Measurements from ENCODE around the gene FANCE.
"Not testable (repeated sequence)": the region's sequence is repeated elsewhere in the genome, so short reads cannot be mapped to it uniquely, and the experiment has no call there.

FANCE gene

DNA sequence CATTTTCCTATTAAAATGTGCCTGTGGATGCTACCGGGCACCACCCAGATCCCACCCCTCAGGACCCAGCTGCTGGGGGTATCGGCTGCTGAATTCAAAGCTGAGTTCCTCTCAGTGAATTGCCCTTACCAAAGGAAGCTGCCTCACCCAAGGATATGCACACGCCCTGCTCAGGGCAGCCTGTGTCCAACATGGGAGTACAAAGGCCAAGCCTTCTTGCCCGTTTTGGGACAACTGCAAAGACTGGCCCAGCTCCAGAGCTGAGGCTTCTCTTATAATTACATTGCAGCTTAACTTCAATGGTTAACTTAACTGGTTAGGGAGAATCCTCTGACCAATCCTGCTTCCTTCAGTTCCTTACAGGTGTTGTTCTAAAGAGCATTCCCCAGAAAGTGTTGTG is 19.8 kb upstream of the FANCE start:
- H3K4me1 ChIP-seq (ENCODE audit: control insufficient read depth, insufficient read depth, low read length), result peaks cover 4% of the 10 kb centered on the region
- H3K27me3 ChIP-seq (ENCODE audit: control insufficient read depth, insufficient read depth, low read length), result no peaks in the 10 kb centered on the region
- no peak overlapping the region for H3K4me3 ChIP-seq (ENCODE audit: low read depth, low read length)
- no peaks in the 10 kb centered on the region for H3K36me3 ChIP-seq (ENCODE audit: control insufficient read depth, insufficient read depth, low read length)
- peaks cover 10% of the 10 kb centered on the region for H3K9me3 ChIP-seq (ENCODE audit: control insufficient read depth, insufficient read depth, low read length)
- H3K27ac ChIP-seq (ENCODE audit: low read depth, low read length), result no peak overlapping the region
- no peak overlapping the region for H3K9ac ChIP-seq (ENCODE audit: low read depth, low read length)

DNA sequence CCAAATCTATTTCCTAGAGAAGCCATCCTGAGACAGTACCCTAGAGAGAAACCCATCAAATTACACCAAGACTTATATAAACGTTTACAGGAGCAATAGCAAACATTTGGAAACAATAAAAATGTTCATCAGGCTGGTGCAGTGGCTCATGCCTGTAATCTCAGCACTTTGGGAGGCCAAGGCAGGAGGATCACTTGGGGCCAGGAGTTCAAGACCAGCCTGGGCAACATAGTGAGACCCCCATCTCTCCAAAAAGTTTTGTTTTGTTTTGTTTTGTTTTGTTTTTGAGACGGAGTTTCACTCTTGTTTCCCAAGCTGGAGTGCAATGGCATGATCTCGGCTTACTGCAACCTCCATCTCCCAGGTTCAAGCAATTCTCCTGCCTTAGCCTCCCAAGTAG is 19.4 kb upstream of the FANCE start:
- not testable (repeated sequence) for H3K9ac ChIP-seq (ENCODE audit: low read depth, low read length); H3K36me3 ChIP-seq (ENCODE audit: control insufficient read depth, insufficient read depth, low read length); H3K4me1 ChIP-seq (ENCODE audit: control insufficient read depth, insufficient read depth, low read length); H3K4me3 ChIP-seq (ENCODE audit: low read depth, low read length); H3K27me3 ChIP-seq (ENCODE audit: control insufficient read depth, insufficient read depth, low read length); H3K27ac ChIP-seq (ENCODE audit: low read depth, low read length)
- peaks cover 10% of the 10 kb centered on the region for H3K9me3 ChIP-seq (ENCODE audit: control insufficient read depth, insufficient read depth, low read length)

DNA sequence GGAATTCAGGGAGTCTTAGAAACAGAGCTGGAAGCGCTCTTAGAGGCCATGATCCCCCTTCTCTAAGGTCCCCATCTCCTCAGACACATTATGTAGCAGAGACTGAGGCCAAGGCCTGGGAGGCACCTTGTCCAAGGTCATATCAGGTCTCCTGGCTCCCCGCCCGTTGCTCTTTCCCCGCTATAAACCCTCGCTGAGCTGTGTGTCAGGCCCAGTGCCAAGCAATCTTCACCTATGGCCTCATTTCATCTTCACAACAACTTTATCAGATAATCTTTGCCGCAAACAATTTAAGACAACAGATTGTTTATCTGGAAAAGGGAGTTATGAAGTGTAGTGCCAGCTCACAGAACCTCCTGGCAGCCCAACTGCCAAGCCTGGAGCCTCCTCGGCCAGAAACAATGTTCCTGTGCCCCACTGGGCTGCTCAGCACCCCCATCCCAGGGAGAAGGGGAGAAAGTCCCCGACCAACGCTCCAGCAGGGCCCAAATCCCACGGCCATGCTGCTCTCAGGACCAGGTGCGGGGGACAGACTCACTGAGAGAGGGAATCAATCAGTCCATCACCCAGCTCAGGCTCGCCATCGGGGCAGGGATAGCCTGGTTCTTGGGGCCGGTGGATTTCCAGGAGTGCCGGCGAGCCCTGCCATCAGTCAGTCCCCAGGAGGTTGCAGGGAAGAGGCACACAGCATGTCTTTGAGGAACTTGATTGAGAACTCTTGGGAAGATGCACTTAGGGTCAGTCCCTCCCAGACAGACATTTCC is 16.9 kb upstream of the FANCE start:
- Histone ChIP-seq H3K4me1 (ENCODE audit: control insufficient read depth, insufficient read depth, low read length) (no peaks in the 10 kb centered on the region), H3K4me3 (ENCODE audit: low read depth, low read length) (no peak overlapping the region), H3K27me3 (ENCODE audit: control insufficient read depth, insufficient read depth, low read length) (no peaks in the 10 kb centered on the region), H3K9me3 (ENCODE audit: control insufficient read depth, insufficient read depth, low read length) (no peaks in the 10 kb centered on the region), H3K36me3 (ENCODE audit: control insufficient read depth, insufficient read depth, low read length) (no peaks in the 10 kb centered on the region), H3K27ac (ENCODE audit: low read depth, low read length) (no peak overlapping the region), H3K9ac (ENCODE audit: low read depth, low read length) (no peak overlapping the region)

DNA sequence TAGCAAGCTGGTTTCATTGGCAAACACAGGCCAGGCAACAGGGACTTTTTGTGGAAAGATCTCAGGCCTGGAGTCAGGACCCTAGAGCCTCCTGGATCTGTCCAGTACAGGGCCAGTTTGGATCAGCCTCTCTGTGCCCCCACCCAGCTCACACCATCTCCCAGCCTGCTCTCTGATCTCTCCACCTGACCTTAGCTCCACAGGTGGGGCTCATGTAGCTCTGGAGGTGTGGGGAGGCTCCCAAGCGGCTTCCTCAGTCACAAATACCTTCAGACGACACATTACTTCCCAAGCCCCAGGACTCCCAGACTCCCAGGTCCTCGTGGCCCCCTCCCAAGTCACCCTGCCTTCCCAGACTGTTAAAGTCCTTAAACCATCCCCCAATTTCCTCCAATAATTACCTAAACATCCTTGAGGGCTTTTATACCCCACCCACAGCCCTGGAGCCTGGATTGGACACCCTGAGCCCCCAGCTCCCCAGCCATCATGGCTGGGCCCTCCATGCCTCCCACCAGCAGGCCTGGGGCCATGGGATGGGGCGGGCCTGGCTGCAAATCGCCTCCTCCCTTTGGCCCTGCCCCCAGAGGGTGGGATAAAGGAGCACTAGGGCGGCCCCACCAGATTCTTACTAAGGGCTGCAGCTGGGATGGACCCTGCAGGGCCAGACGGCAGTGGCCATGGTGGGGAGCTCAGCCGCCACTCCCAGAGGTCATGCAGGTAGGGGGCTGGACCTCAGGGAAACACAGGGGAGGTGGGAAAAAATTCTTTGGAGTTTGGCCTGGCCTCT is 15.9 kb upstream of the FANCE start:
- H3K27ac ChIP-seq (ENCODE audit: low read depth, low read length), result no peak overlapping the region
- H3K4me3 ChIP-seq (ENCODE audit: low read depth, low read length), result no peak overlapping the region
- H3K27me3 ChIP-seq (ENCODE audit: control insufficient read depth, insufficient read depth, low read length), result no peaks in the 10 kb centered on the region
- H3K36me3 ChIP-seq (ENCODE audit: control insufficient read depth, insufficient read depth, low read length), result no peaks in the 10 kb centered on the region
- H3K9me3 ChIP-seq (ENCODE audit: control insufficient read depth, insufficient read depth, low read length), result no peaks in the 10 kb centered on the region
- no peaks in the 10 kb centered on the region for H3K4me1 ChIP-seq (ENCODE audit: control insufficient read depth, insufficient read depth, low read length)
- H3K9ac ChIP-seq (ENCODE audit: low read depth, low read length), result no peak overlapping the region

DNA sequence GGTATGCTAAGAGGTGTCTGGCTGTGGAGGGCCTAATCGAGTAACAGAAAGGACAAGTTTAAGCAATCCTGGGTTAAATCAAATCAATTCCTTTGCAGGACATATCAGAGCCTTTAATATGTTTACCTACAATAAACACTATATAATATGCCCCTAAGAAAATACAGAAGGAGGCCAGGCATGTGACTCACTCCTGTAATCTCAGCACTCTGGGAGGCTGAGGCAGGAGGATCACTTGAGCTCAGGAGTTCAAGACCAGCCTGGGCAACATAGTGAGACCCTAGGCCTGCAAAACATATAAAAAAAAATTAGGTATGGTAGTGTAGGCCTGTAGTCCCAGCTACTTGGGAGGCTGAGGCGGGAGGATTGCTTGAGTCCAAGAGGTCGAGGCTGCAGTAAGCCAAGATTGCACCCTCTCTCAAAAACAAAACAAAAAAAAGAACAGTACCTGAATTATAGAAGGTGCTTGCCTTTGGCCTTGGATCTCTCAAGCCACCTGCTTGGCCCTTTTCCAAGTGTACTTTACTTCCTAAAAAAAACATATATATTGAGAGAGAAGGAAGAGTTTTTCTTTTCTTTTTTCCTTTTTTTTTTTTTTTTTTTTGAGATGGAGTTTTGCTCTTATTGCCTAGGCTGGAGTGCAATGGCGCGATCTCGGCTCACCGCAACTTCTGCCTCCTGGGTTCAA is 13.6 kb upstream of the FANCE start:
- not testable (repeated sequence) for H3K4me3 ChIP-seq (ENCODE audit: low read depth, low read length); H3K9ac ChIP-seq (ENCODE audit: low read depth, low read length); H3K27ac ChIP-seq (ENCODE audit: low read depth, low read length); H3K27me3 ChIP-seq (ENCODE audit: control insufficient read depth, insufficient read depth, low read length); H3K36me3 ChIP-seq (ENCODE audit: control insufficient read depth, insufficient read depth, low read length); H3K4me1 ChIP-seq (ENCODE audit: control insufficient read depth, insufficient read depth, low read length); H3K9me3 ChIP-seq (ENCODE audit: control insufficient read depth, insufficient read depth, low read length)

DNA sequence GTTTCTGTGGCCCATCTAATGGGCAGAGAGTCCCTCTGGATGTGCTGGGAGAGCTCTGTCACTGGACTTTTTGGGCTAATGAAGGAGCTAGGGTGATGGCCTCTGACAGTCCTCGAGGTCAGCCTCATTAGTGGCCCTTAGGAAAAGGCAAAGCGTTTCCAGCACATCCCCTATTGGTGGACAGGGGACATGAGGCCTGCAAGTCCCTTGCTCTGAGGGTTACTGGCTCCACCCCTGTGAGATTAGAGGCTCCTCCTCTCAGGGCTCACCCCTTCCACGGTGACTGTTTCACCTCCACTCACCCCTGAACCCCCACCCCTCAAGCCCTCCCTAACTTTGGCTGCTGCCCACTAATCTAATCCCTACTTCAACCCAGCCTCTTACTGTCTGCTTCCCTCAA is 12.8 kb upstream of the FANCE start:
- Histone ChIP-seq H3K9me3 (ENCODE audit: control insufficient read depth, insufficient read depth, low read length) (no peaks in the 10 kb centered on the region), H3K36me3 (ENCODE audit: control insufficient read depth, insufficient read depth, low read length) (no peaks in the 10 kb centered on the region), H3K27ac (ENCODE audit: low read depth, low read length) (no peak overlapping the region), H3K9ac (ENCODE audit: low read depth, low read length) (no peak overlapping the region), H3K4me3 (ENCODE audit: low read depth, low read length) (no peak overlapping the region), H3K27me3 (ENCODE audit: control insufficient read depth, insufficient read depth, low read length) (no peaks in the 10 kb centered on the region), H3K4me1 (ENCODE audit: control insufficient read depth, insufficient read depth, low read length) (no peaks in the 10 kb centered on the region)

DNA sequence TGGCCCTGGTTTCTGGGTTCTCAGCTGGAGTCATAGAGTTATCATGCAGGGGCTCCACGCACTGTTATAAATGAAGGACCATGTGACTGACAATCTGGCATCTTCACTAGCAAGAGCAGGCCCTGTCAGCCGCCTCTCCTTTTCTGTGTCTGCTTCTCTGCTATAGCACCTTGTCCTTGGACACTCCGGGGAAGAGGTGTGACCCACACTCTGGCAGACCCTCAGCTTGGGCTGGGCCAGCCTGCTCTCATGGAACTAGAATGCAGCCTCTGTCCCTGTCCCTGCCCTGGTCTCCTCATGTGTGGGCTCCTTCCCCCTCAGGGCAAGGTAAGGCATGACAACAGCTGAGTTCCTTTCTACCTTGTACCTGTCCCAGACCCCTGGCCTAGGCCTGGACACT is 10.9 kb upstream of the FANCE start:
- no peak overlapping the region for H3K4me3 ChIP-seq (ENCODE audit: low read depth, low read length)
- no peaks in the 10 kb centered on the region for H3K36me3 ChIP-seq (ENCODE audit: control insufficient read depth, insufficient read depth, low read length)
- no peak overlapping the region for H3K9ac ChIP-seq (ENCODE audit: low read depth, low read length)
- H3K4me1 ChIP-seq (ENCODE audit: control insufficient read depth, insufficient read depth, low read length), result no peaks in the 10 kb centered on the region
- H3K27ac ChIP-seq (ENCODE audit: low read depth, low read length), result no peak overlapping the region
- H3K9me3 ChIP-seq (ENCODE audit: control insufficient read depth, insufficient read depth, low read length), result no peaks in the 10 kb centered on the region
- no peaks in the 10 kb centered on the region for H3K27me3 ChIP-seq (ENCODE audit: control insufficient read depth, insufficient read depth, low read length)

DNA sequence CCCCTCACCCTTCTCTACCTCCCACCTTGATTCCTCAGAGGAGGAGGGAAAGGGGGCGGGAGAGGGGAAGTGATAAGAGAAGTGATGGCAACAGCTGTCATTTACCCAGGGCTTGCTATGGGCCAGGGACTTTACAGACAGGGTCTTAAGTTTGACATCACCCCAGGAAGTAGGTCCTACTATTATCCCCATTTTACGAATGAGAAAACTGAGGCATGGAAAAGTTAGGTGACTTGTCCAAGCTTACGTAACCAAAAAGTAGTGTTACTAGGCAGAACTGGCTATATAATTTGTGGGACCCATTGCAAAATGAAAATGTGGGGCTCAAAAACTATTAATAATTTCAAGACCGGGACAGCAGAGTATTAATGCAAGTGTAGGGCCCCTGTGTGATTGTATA is 10.5 kb upstream of the FANCE start:
- Histone ChIP-seq H3K9ac (ENCODE audit: low read depth, low read length) (no peak overlapping the region), H3K27ac (ENCODE audit: low read depth, low read length) (no peak overlapping the region), H3K4me1 (ENCODE audit: control insufficient read depth, insufficient read depth, low read length) (no peaks in the 10 kb centered on the region), H3K36me3 (ENCODE audit: control insufficient read depth, insufficient read depth, low read length) (no peaks in the 10 kb centered on the region), H3K4me3 (ENCODE audit: low read depth, low read length) (no peak overlapping the region), H3K27me3 (ENCODE audit: control insufficient read depth, insufficient read depth, low read length) (no peaks in the 10 kb centered on the region), H3K9me3 (ENCODE audit: control insufficient read depth, insufficient read depth, low read length) (no peaks in the 10 kb centered on the region)

DNA sequence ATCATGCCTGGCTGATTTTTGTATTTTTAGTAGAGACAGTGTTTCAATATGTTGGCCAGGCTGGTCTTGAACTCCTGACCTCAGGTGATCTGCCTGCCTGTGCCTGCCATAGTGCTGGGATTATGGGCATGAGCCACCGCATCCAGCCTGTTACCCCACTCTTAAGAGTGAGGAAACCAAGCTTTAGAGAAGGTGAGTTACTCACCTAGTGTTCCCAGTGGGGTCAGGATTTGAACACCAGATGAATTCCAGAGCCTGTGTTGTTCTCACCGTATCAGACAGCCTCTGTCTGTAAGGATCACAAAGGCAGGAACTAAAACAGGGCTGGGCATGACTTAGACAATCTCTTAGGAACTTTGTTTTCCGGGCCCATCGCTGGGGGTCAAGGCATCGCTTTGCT is 9.4 kb upstream of the FANCE start:
- H3K9ac ChIP-seq (ENCODE audit: low read depth, low read length), result no peak overlapping the region
- no peak overlapping the region for H3K4me3 ChIP-seq (ENCODE audit: low read depth, low read length)
- H3K27me3 ChIP-seq (ENCODE audit: control insufficient read depth, insufficient read depth, low read length), result no peaks in the 10 kb centered on the region
- no peaks in the 10 kb centered on the region for H3K36me3 ChIP-seq (ENCODE audit: control insufficient read depth, insufficient read depth, low read length)
- no peaks in the 10 kb centered on the region for H3K9me3 ChIP-seq (ENCODE audit: control insufficient read depth, insufficient read depth, low read length)
- no peak overlapping the region for H3K27ac ChIP-seq (ENCODE audit: low read depth, low read length)
- H3K4me1 ChIP-seq (ENCODE audit: control insufficient read depth, insufficient read depth, low read length), result no peaks in the 10 kb centered on the region

DNA sequence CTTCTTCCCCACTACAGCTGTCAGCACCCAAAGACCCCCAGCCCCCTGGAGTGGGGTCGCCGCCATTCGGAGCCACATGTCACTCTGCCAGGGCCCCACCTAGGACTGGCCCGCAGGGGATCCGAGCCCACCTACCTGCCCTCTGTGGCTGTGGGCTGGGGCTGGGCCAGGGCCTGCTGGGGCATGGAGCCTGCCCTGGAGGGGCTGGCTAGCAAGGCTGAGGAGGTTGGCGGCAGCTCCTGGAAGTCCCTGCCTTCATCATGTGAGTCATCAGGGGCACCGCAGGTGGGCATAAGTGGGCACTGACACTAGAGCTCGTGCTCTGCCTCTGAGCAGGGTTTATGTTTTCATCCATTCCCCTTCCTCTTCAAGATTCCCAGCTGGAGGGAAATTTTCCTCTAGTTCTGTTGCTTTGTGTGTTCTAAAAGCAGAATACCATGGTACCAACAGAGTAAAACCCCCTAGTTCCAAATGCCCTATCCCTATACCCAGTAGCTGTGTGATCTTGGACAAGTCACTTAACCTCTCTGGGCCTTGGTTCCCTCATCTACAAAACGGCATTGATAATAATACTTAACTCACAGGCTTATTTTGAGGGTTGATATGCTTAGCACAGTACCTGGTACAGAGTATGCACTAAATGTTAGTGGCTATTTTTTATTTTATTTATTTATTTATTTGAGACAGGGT is 8.7 kb upstream of the FANCE start:
- Histone ChIP-seq H3K4me3 (ENCODE audit: low read depth, low read length) (no peak overlapping the region), H3K9ac (ENCODE audit: low read depth, low read length) (no peak overlapping the region), H3K4me1 (ENCODE audit: control insufficient read depth, insufficient read depth, low read length) (no peaks in the 10 kb centered on the region), H3K27ac (ENCODE audit: low read depth, low read length) (no peak overlapping the region), H3K36me3 (ENCODE audit: control insufficient read depth, insufficient read depth, low read length) (no peaks in the 10 kb centered on the region), H3K27me3 (ENCODE audit: control insufficient read depth, insufficient read depth, low read length) (no peaks in the 10 kb centered on the region), H3K9me3 (ENCODE audit: control insufficient read depth, insufficient read depth, low read length) (no peaks in the 10 kb centered on the region)
